CD4-positive, alpha-beta T cell treated with Interleukin-2 at 100 ng/mL for 4 hours (primary cell): ENCODE results near the gene ANKMY1.
"Not testable (repeated sequence)": the region's sequence is repeated elsewhere in the genome, so short reads cannot be mapped to it uniquely, and the experiment has no call there.

ENCODE experiments used
- DNase-seq: peaks from one replicate; pipeline ENCODE4 v3.0.0-alpha.2; 2020; ENCODE audit warnings: low spot score

The ANKMY1 gene

GRCh38 chr2:240555541-240556250, 2.1 kb downstream of the ANKMY1 start:
- DNase-seq = no peak

- no peak for DNase-seq
Measured at GRCh38 chr2:240554767-240555493, 2.9 kb downstream of the ANKMY1 start.

GRCh38 chr2:240553956-240554480, 3.8 kb downstream of the ANKMY1 start:
- DNase-seq = no peak

- no peak for DNase-seq
Measured at GRCh38 chr2:240551811-240552210, 6.0 kb downstream of the ANKMY1 start.

GRCh38 chr2:240551288-240551687, 6.5 kb downstream of the ANKMY1 start:
- no peak for DNase-seq

GRCh38 chr2:240539906-240540305, 17.9 kb downstream of the ANKMY1 start:
- DNase-seq = no peak

GRCh38 chr2:240539101-240539500, 18.7 kb downstream of the ANKMY1 start:
- not testable (repeated sequence) for DNase-seq

GRCh38 chr2:240538031-240538780, 19.6 kb downstream of the ANKMY1 start:
- no peak for DNase-seq

- DNase-seq = no peak
Measured at GRCh38 chr2:240532031-240532775, 25.6 kb downstream of the ANKMY1 start.

GRCh38 chr2:240531038-240531437, 26.8 kb downstream of the ANKMY1 start:
- no peak for DNase-seq

- no peak for DNase-seq
Measured at GRCh38 chr2:240530181-240530580, 27.6 kb downstream of the ANKMY1 start.

GRCh38 chr2:240529344-240529999, 28.3 kb downstream of the ANKMY1 start:
- DNase-seq = no peak

GRCh38 chr2:240528406-240529040, 29.3 kb downstream of the ANKMY1 start:
- no peak for DNase-seq

- no peak for DNase-seq
Measured at GRCh38 chr2:240527153-240527750, 30.5 kb downstream of the ANKMY1 start.

GRCh38 chr2:240526521-240526920, 31.3 kb downstream of the ANKMY1 start:
- no peak for DNase-seq

- DNase-seq = no peak
Measured at GRCh38 chr2:240525802-240526201, 32.0 kb downstream of the ANKMY1 start.

GRCh38 chr2:240524963-240525718, 32.6 kb downstream of the ANKMY1 start:
- no peak for DNase-seq

- DNase-seq = no peak
Measured at GRCh38 chr2:240523451-240524281, 34.1 kb downstream of the ANKMY1 start.

GRCh38 chr2:240522406-240522805, 35.4 kb downstream of the ANKMY1 start:
- no peak for DNase-seq
